GM12873 (cell line): ENCODE results near the gene ZG16B.

Experiments used
- CTCF ChIP-seq: IDR thresholded peaks from 2 replicates; pipeline ENCODE4 v1.5.1; 2012; ENCODE audit warnings: low read depth, mild to moderate bottlenecking, moderate library complexity, low read length, control low read depth; ENCODE audit not compliant: insufficient read depth; ENCODE audit errors: missing control alignments

ZG16B gene

GRCh38 chr16:2786061-2786825, 43.9 kb upstream of the ZG16B start:
- TF ChIP-seq CTCF = no peak

- no peak for TF ChIP-seq CTCF
Measured at GRCh38 chr16:2786826-2787151, 43.3 kb upstream of the ZG16B start.

- no peak for TF ChIP-seq CTCF
Measured at GRCh38 chr16:2787406-2787805, 42.7 kb upstream of the ZG16B start, which contains the start of gene PRSS33. Gene PRSS33 (minus strand): TSS chr16:2787560. CDS start chr16:2786547, 1,013 bp downstream.

GRCh38 chr16:2787961-2788360, 42.1 kb upstream of the ZG16B start:
- no peak for TF ChIP-seq CTCF

- no peak for TF ChIP-seq CTCF
Measured at GRCh38 chr16:2790631-2791030, 39.5 kb upstream of the ZG16B start.

GRCh38 chr16:2791174-2791573, 38.9 kb upstream of the ZG16B start:
- no peak for TF ChIP-seq CTCF

GRCh38 chr16:2792940-2793339, 37.2 kb upstream of the ZG16B start:
- no peak for TF ChIP-seq CTCF
